Effector CD8-positive, alpha-beta T cell (primary cell): Measurements from ENCODE around the gene CEP152.

Experiments
- DNase-seq: peaks from one replicate; lab custom pipeline; 2025; lab: John Stamatoyannopoulos, UW

CEP152 gene

DNA sequence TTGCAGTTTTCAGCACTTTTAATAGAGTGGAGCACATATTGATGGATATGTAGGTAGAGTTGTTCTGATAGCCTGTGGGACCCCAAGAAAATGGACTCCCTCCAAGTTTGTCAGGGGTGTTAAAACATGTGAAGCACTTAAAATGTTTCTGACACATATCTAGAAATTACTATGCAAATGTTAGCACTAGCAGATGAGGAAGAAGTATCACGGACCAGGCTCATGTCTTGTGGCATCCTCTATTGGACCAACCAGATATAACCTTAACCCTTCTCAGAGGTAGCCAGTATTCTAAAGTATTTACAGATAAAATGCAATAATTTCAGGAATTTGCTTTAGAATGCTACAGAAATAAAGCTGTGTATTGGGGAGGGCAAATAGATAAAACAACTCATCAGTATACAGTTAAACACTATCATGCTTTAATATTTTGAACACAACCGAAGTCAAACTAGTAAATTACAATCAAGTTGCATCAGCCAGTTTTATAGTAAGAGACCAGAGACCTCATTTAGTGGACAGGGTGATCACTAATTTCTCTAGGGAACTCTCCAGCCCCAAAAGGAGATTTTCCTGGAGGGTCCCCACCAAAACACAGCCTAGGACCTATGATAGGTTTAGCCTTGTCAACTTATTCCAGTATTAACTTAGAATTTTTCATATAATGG, 108.2 kb downstream of the CEP152 start:
- no peak for DNase-seq

DNA sequence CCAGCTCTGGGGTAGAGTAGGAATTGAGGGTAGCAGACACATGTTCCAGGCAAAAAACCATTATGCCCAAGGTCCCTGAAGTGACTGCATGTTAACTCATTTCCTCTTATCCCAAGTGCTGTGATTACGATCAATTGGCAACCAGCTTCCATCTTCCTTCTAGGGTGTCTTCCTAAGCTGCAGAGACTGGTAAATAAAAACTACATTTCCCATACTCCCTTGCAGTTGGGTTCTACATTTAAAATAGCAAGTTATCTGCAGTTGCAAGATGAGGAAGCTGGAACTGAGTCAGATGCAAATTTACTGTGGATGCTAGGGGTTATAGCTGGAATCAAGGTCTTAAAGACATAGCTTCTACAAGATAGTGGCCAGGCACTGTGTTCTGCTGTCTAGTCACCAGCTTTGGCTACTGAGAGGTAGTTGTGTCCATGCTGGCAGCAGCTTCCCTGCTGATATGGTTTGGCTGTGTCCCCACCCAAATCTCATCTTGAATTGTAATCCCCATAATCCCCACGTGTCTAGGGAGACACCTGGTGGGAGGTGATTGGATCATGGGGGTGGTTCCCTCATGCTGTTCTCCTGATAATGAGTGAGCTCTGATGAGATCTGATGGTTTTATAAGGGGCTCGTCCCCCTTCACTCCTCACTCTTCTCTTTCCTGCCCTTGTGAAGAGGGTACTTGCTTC, 114.1 kb downstream of the CEP152 start:
- no peak for DNase-seq

DNA sequence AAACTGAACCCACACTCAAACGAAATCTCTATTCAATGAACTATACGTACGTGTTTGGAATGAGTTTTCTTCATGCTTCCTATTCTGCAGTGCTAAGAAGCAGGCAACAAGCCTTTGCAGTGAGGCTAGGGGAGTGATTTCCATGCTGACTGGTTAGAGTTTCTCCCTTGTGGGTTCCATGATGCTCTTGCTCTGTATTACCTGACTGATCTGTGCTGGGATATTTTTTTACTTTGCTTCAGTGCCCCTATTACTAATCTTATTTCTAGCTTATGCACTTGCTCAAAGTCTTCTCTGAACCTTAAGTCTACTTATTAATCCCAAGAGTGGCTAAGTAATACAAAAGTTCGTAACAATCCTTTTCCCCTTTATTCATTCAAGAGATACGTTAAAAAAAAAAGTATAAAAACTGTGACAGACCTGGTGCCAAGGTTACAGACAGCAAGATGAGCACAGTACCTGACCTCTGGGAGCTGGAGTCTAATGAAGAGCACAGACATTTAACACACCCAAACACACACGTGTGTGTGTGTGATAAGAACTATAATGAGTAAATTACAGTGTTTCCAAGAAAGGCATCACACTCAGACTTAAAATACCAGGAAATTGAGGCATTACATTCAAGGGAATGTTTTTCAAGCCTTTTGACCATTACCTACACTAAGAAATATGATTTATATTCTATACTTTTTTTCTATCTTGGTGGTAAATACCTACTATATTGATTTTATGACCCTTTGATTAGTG, 114.9 kb downstream of the CEP152 start:
- no peak for DNase-seq

DNA sequence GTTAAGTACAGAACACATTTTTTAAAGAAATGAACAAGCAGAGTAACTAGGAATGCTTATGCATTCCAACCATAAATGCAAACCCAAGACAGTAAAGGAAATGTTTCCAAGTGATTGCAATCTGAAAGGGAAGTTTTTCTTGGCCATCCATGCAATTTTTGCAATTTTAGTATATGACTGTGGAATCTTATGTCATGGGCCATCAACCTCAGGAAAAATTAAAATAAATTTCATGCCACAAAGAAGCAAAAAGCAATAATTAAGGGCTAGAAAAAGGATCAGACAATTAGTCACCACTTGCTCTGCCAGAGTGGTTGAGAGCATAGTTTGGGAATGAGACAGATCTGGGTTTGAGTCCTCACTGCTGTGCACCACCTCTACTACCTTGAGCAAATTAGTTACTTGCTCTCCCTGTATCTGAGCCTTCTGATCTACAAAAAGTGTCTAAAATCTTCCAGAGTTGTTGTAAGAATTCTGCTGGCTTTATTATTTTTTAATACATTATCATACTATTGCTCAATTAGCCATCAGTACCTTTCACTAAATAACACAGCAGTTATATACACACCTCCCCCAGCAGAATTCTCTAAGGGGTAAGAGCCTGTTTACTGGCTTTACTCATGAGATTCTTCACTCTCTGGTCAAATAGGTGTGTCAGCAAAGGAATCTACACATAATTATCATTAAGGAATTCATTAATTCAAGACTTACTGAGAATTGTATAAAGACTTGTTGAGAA, 115.6 kb downstream of the CEP152 start:
- no peak for DNase-seq

DNA sequence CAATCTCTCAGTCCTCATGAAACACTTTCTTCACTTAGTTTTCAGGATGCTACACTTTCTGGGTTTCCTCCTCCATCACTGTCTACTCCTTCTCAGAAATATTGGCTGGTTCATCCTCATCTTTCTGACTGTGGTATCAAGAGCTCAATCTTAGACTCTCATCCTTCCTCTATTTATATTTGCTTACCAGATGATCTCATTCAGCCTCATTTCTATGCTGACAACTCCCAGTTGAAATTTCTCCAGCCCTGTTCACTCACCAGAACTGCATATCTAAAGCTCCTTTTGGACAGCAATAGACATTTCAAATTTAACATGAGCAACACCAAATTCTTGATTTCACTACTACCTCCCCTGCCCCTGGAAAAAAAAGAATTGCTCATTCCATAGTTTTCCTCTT, 117.4 kb downstream of the CEP152 start:
- DNase-seq: no peak

DNA sequence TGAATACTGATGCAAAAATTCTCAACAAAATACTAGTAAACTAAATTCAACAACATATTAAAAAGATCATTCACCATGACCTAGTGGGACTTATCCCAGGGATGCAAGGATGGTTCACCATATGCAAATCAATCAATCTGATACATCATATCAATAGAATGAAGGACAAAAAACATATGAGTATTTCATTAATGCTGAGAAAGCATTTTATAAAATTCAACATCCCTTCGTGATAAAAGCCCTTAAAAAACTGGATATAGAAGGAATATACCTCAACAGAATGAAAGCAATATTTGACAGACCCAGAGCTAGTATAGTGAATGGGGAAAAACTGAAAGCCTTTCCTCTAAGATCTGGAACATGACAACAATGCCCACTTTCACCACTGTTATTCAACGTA, 122.4 kb downstream of the CEP152 start:
- no peak for DNase-seq
